GM23338 (cell line): Measurements from ENCODE around the gene SMG9. TPM values are rescaled to one million over a fixed set of nuclear protein-coding genes. Genes with fewer than 3 reads are reported as not detected.

Source experiments
- ATAC-seq: fragments of 200-7000 bp; cut with Tn5 transposase; 3 replicates; pipeline ENCODE4 v1.9.1; 2020
- DNase-seq: peaks from one replicate; pipeline ENCODE4 v3.0.0-alpha.2; 2015; ENCODE audit warnings: low spot score
- H2AFZ ChIP-seq: fragments of 200-600 bp; sonication (generic); 2 replicates; pipeline ENCODE4 v1.8.0; 2016; ENCODE audit warnings: antibody characterized with exemption, mild to moderate bottlenecking, moderate library complexity
- H3F3A ChIP-seq: fragments of 200-600 bp; sonication (generic); replicated peaks from 2 replicates; pipeline ENCODE4 v1.8.0; 2017; ENCODE audit warnings: antibody characterized with exemption, mixed run types, low read depth
- H3K27ac ChIP-seq: fragments of 200-600 bp; sonication (generic); 2 replicates; pipeline ENCODE4 v1.6.1; 2016; ENCODE audit warnings: low read depth
- H3K27me3 ChIP-seq: fragments of 200-600 bp; sonication (generic); 2 replicates; pipeline ENCODE4 v1.8.0; 2016; ENCODE audit warnings: mild to moderate bottlenecking, mixed run types, moderate library complexity; ENCODE audit not compliant: insufficient read depth
- H3K36me3 ChIP-seq: fragments of 200-600 bp; sonication (generic); 2 replicates; pipeline ENCODE4 v1.8.0; 2016; ENCODE audit warnings: mild to moderate bottlenecking; ENCODE audit not compliant: insufficient read depth
- H3K4me1 ChIP-seq: fragments of 200-600 bp; sonication (generic); 2 replicates; pipeline ENCODE4 v1.8.0; 2016; ENCODE audit warnings: mild to moderate bottlenecking, moderate library complexity; ENCODE audit not compliant: insufficient read depth
- H3K4me2 ChIP-seq: fragments of 200-600 bp; sonication (generic); 2 replicates; pipeline ENCODE4 v1.7.1; 2017; ENCODE audit warnings: mixed run types
- H3K4me3 ChIP-seq: fragments of 200-600 bp; sonication (generic); 2 replicates; pipeline ENCODE4 v1.6.1; 2016; ENCODE audit warnings: mixed run types
- H3K79me2 ChIP-seq: fragments of 200-600 bp; sonication (generic); replicated peaks from 2 replicates; pipeline ENCODE4 v1.8.0; 2017; ENCODE audit warnings: mild to moderate bottlenecking; ENCODE audit not compliant: insufficient read depth
- H3K9me2 ChIP-seq: fragments of 200-600 bp; sonication (generic); 2 replicates; pipeline ENCODE4 v1.8.0; 2017; ENCODE audit not compliant: insufficient read depth
- H4K20me1 ChIP-seq: fragments of 200-600 bp; sonication (generic); replicated peaks from 2 replicates; pipeline ENCODE4 v1.8.0; 2017; ENCODE audit warnings: mild to moderate bottlenecking; ENCODE audit not compliant: insufficient read depth
- H3K27ac Mint-ChIP-seq: 2 replicates; pipeline ENCODE4 v1.8.0; 2020; ENCODE audit warnings: inconsistent platforms, mild to moderate bottlenecking, moderate library complexity, mixed read lengths
- H3K27me3 Mint-ChIP-seq: 3 replicates; pipeline ENCODE4 v1.8.0; 2022; ENCODE audit warnings: low read depth, mild to moderate bottlenecking, moderate library complexity, mixed read lengths, inconsistent platforms; ENCODE audit not compliant: insufficient read depth, poor library complexity
- H3K36me3 Mint-ChIP-seq: 3 replicates; pipeline ENCODE4 v1.8.0; 2021; ENCODE audit warnings: low read depth, mild to moderate bottlenecking, inconsistent platforms, moderate library complexity, mixed read lengths
- H3K4me1 Mint-ChIP-seq: 3 replicates; pipeline ENCODE4 v1.8.0; 2020; ENCODE audit warnings: mild to moderate bottlenecking, inconsistent platforms, mixed read lengths
- H3K4me3 Mint-ChIP-seq: 3 replicates; pipeline ENCODE4 v1.8.0; 2021; ENCODE audit warnings: moderate library complexity, mild to moderate bottlenecking, inconsistent platforms, mixed read lengths
- H3K9me3 Mint-ChIP-seq: 3 replicates; pipeline ENCODE4 v1.8.0; 2020; ENCODE audit warnings: moderate library complexity, mild to moderate bottlenecking, inconsistent platforms, mixed read lengths
- CREB1 ChIP-seq: fragments of 250-450 bp; sonication (Bioruptor Pico); IDR thresholded peaks from 2 replicates; pipeline ENCODE4 v1.5.0; 2020; ENCODE audit warnings: low read depth, mild to moderate bottlenecking, moderate library complexity
- CTCF ChIP-seq, 2 experiments: fragments of 200-600 bp in 1 of 2; sonication (generic) in 1 of 2; conservative IDR thresholded peaks; 2 replicates each; pipeline versions ENCODE4 v1.5.1 to v1.6.1; 2016 to 2017; ENCODE audit warnings: antibody characterized with exemption in 2 of 2, low read depth in 2 of 2, mild to moderate bottlenecking in 2 of 2, moderate library complexity in 1 of 2
- EZH2 ChIP-seq: fragments of 200-600 bp; sonication (generic); IDR thresholded peaks from one replicate; pipeline ENCODE4 v1.8.0; 2017; ENCODE audit warnings: antibody characterized with exemption, mild to moderate bottlenecking, low read depth; ENCODE audit not compliant: unreplicated experiment
- POLR2AphosphoS5 ChIP-seq: IDR thresholded peaks from 2 replicates; pipeline ENCODE4 v1.6.1; 2016; ENCODE audit warnings: antibody characterized with exemption, low read depth
- STAT1 ChIP-seq: IDR thresholded peaks from one replicate; pipeline ENCODE4 v1.6.1; 2016; ENCODE audit warnings: antibody characterized with exemption; ENCODE audit not compliant: unreplicated experiment
- ZNF114 ChIP-seq: fragments of 250-450 bp; sonication (Bioruptor Pico); IDR thresholded peaks from 2 replicates; pipeline ENCODE4 v1.5.0; 2020; ENCODE audit warnings: mild to moderate bottlenecking, moderate library complexity
- polyA plus RNA-seq: library from polyadenylated mRNA; unstranded; fragments of >200 nt; fragmentation: Nextera tagmentation; extraction: Ambion mirVana; gene quantifications from 2 replicates; pipeline ENCODE4 v1.2.1, GENCODE V29; 2016
- total RNA-seq: library from RNA; depleted of rRNA; stranded (reverse); fragments of >200 nt; shearing (Covaris generic); gene quantifications from 2 replicates; pipeline ENCODE4 v1.2.3, GENCODE V29; 2014
- TF ChIP-seq, protein P1 (sequence below): IDR thresholded peaks from one replicate; pipeline ENCODE4 v1.6.1; 2018; ENCODE audit warnings: antibody characterized with exemption; ENCODE audit not compliant: unreplicated experiment
- TF ChIP-seq, protein P2 (sequence below): IDR thresholded peaks from 2 replicates; pipeline ENCODE4 v1.6.1; 2016; ENCODE audit warnings: antibody characterized with exemption

Gene SMG9
- total and polyA plus RNA-seq, 2 experiments from 2014 or later, result 13.2 to 14.0 TPM

GRCh38 chr19:43781630-43782310 lies 27.0 kb upstream of the SMG9 start:
- no peaks in the 10 kb centered on the region; the same call in 2 of the 3 replicates for H3K9me3 Mint-ChIP-seq
- Histone ChIP-seq H3K9me2 (no peaks in the 10 kb centered on the region), H3K4me2 (no peak overlapping the region), H3K36me3 (no peaks in the 10 kb centered on the region), H3K27me3 (no peaks in the 10 kb centered on the region), H3K4me1 (peaks cover 20% of the 10 kb centered on the region), H3K27ac (no peak overlapping the region), H4K20me1 (no peaks in the 10 kb centered on the region), H3F3A (no peaks in the 10 kb centered on the region), H3K4me3 (no peak overlapping the region), H2AFZ (no peak overlapping the region), H3K79me2 (no peaks in the 10 kb centered on the region)
- no peak overlapping the region for H3K4me3 Mint-ChIP-seq
- peaks cover 36% of the 10 kb centered on the region for H3K4me1 Mint-ChIP-seq
- peaks cover 16% of the 10 kb centered on the region for H3K27me3 Mint-ChIP-seq
- H3K27ac Mint-ChIP-seq, result no peak overlapping the region
- no peaks in the 10 kb centered on the region for H3K36me3 Mint-ChIP-seq
- TF ChIP-seq CTCF (conservative IDR thresholded peaks at IDR 0.05; ENCODE audit: low read depth in 2 of 2) (no peak), EZH2 (no peak), POLR2AphosphoS5 (no peak)
- no peak for ATAC-seq
- no peak for DNase-seq

GRCh38 chr19:43780706-43781525 lies 26.2 kb upstream of the SMG9 start, which contains the start of gene KCNN4:
Gene KCNN4, minus strand, starts transcription at chr19:43780973. Its CDS starts 112 bp downstream, at chr19:43780861.
- H3K4me3 Mint-ChIP-seq, result no peak within 1 kb of the TSS
- Histone ChIP-seq H3K27me3 (no peaks in the 10 kb centered on the region), H3K36me3 (no peaks in the 10 kb centered on the region), H3F3A (no peaks in the 10 kb centered on the region), H3K4me3 (no peak within 1 kb of the TSS), H4K20me1 (no peaks in the 10 kb centered on the region), H3K4me1 (peaks cover 23% of the 10 kb centered on the region), H3K27ac (no peak within 1 kb of the TSS), H3K4me2 (0 out of 2 replicates have a peak within 1 kb of the TSS, but pooled peaks have one; percentile 1), H3K9me2 (no peaks in the 10 kb centered on the region), H2AFZ (peak within 1 kb of the TSS; percentile 43), H3K79me2 (no peaks in the 10 kb centered on the region)
- H3K9me3 Mint-ChIP-seq, result no peaks in the 10 kb centered on the region; the same call in 2 of the 3 replicates
- H3K4me1 Mint-ChIP-seq, result peaks cover 44% of the 10 kb centered on the region
- no peaks in the 10 kb centered on the region for H3K36me3 Mint-ChIP-seq
- H3K27ac Mint-ChIP-seq, result no peak within 1 kb of the TSS
- no peak; the same call in 2 of the 3 replicates for ATAC-seq
- no peak for DNase-seq
- H3K27me3 Mint-ChIP-seq, result peaks cover 21% of the 10 kb centered on the region
- TF ChIP-seq STAT1 (no peak), ZNF114 (CRISPR knock-in tag) (no peak), CREB1 (CRISPR knock-in tag) (no peak)
- TF ChIP-seq, protein P1, sequence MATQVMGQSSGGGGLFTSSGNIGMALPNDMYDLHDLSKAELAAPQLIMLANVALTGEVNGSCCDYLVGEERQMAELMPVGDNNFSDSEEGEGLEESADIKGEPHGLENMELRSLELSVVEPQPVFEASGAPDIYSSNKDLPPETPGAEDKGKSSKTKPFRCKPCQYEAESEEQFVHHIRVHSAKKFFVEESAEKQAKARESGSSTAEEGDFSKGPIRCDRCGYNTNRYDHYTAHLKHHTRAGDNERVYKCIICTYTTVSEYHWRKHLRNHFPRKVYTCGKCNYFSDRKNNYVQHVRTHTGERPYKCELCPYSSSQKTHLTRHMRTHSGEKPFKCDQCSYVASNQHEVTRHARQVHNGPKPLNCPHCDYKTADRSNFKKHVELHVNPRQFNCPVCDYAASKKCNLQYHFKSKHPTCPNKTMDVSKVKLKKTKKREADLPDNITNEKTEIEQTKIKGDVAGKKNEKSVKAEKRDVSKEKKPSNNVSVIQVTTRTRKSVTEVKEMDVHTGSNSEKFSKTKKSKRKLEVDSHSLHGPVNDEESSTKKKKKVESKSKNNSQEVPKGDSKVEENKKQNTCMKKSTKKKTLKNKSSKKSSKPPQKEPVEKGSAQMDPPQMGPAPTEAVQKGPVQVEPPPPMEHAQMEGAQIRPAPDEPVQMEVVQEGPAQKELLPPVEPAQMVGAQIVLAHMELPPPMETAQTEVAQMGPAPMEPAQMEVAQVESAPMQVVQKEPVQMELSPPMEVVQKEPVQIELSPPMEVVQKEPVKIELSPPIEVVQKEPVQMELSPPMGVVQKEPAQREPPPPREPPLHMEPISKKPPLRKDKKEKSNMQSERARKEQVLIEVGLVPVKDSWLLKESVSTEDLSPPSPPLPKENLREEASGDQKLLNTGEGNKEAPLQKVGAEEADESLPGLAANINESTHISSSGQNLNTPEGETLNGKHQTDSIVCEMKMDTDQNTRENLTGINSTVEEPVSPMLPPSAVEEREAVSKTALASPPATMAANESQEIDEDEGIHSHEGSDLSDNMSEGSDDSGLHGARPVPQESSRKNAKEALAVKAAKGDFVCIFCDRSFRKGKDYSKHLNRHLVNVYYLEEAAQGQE, result no peak
- TF ChIP-seq, protein P2, sequence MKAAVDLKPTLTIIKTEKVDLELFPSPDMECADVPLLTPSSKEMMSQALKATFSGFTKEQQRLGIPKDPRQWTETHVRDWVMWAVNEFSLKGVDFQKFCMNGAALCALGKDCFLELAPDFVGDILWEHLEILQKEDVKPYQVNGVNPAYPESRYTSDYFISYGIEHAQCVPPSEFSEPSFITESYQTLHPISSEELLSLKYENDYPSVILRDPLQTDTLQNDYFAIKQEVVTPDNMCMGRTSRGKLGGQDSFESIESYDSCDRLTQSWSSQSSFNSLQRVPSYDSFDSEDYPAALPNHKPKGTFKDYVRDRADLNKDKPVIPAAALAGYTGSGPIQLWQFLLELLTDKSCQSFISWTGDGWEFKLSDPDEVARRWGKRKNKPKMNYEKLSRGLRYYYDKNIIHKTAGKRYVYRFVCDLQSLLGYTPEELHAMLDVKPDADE, result no peak
